Fibroblast of skin of right quadriceps (primary cell): ENCODE data around the gene GBP1.
"Not testable (repeated sequence)": the region's sequence is repeated elsewhere in the genome, so short reads cannot be mapped to it uniquely, and the experiment has no call there.

ENCODE experiments used
- DNase-seq: peaks from one replicate; pipeline ENCODE4 v3.0.0-alpha.2; 2013

Gene GBP1, protein sequence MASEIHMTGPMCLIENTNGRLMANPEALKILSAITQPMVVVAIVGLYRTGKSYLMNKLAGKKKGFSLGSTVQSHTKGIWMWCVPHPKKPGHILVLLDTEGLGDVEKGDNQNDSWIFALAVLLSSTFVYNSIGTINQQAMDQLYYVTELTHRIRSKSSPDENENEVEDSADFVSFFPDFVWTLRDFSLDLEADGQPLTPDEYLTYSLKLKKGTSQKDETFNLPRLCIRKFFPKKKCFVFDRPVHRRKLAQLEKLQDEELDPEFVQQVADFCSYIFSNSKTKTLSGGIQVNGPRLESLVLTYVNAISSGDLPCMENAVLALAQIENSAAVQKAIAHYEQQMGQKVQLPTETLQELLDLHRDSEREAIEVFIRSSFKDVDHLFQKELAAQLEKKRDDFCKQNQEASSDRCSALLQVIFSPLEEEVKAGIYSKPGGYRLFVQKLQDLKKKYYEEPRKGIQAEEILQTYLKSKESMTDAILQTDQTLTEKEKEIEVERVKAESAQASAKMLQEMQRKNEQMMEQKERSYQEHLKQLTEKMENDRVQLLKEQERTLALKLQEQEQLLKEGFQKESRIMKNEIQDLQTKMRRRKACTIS

DNA sequence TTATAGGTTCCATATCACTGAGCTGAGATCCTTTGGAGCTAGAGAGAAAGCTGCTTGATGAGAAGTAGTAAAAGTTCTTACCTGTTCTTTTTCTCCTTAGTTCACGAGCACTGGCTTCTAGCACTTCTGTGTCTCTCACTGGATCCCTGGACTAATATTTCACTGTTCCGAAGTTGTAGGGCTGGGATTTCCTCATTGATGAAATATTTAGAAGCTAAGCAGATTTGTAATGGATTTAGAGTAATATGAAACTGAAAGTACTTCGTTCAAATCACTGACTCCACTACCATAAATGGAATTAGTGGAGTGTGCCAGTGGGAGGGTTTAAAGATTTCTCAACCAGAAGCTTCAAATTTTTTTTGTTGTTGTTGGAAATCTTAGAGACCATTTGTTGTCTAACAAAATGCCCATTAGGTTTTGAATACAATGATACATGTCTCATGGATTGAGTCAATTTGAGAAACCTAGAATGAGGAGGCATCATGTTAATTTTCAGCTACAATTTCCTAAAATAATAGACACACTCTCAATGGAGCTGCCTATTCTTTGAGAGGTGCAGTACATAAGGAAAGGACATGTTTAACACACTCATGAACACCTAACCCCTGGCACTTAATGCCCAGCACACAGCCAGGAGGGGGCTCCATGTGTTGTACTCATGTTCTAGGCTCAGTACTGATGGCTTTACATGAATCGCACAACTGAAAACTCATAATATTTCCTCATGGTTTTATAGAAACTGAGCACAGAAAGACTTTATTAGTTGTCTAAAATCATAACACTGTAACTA, at the start of gene GBP1:
Gene GBP1, minus strand, starts transcription at position 130 of the 790 bp plus-strand sequence. CDS start 1,974 bp downstream, outside the sequence.
- peak; percentile 85 for DNase-seq

DNA sequence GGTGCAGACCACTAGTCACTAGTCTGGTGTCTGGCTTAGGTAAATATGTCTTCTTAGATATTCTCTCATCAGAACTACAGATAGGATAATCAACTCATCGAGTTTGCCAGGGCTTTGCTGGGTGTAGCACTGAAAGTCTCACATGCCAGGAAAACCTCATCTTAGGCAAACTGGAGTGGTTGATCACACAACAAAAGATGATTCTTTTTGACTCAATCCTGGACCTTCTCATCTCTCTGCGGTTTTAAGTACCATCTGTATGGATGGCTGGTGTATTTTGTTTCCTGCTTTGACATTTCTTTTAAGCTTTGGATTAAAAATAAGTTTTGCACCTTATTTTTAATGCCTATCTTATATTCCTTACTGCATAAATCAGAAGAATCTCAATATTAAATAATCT, 49.7 kb upstream of the GBP1 start:
- DNase-seq, result no peak

DNA sequence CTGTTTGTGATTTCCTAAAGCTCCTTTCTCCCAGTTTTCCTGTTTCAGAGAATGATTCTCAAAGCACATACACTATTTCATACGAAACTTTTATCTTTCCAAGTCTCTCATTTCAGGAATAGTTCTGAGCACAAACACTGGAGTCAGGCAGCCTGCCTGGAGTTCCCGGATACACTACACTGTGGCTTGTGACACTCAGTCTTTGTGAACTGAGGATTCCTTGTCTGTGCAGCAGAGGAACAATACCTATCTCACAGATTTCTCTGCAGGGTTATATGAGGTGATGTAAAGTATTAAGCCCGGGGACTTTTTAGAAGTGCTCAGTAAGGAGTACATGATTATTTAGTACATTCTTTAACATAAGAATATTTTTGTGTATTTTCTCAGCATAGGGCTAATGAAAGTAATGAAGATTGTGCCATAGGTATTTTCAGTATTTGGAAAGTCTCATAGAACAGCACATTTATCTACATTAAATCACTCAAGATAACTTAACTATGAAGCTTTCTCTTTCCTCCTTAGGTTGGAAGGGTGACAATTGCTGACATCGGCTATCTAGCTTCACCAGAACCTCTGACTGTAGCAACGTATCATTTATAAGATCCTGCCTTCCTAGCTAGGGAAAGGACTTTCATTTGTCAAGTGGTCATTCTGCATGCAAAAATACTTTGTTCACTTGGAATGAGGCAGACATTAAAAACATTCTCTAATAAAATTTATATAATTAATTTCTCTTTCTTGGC, 48.0 kb upstream of the GBP1 start:
- DNase-seq, result no peak

DNA sequence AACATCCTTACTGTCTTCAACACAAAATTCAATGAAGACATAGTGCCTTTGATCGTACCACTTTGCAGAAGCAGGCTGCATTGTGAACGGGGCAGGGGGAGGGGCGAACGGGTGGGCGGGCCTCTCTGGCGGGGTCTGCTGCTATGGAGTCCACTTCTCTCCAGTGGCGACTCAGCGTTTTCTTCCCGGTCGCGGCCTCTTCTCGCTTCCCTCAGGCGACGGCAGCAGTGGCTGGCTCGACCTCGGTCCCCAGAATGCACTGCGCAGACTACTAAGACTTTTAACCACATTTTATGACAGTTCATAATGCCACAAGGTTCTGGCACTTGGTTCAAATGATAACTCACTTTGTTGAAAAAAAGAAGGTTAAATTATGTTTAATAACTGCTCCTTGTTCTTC, 39.7 kb upstream of the GBP1 start:
- DNase-seq, result no peak

DNA sequence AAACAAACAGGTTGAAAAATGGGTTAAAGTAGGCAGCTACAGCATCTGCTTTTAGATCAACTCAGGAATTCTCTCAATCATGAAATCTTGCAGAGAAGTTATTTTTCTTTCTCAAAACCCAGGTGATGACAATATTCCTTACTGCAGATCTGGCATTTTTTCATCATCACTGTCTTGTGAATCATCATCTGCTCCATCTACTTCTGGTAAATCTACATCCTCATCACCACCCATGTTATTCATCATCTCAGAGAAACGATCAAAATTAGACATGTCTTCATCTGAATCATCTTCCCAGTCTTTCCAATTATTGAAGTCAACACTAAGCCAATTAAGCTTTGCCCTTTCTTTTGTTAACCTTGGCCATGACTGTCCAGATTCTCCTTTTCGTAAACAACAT, 39.1 kb upstream of the GBP1 start:
- DNase-seq, result peak; percentile 53

DNA sequence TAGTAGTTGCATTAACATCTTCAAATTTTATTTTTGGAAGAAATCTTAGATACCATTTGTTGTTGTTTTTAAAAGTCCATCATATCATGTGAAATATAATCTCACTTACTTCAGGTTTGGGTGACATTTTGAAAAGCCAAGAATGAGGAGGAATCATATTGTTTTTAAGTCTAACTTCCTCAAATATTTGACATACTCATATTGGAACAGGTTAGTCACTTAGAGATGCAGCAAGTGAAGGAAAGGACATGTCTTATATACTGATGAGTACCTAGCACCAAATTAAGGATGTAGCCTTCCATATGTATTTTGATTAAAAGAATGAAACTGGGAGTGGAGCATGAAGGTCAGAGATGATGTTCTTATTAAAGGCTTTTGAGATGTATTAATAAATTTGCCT, 37.0 kb upstream of the GBP1 start:
- DNase-seq, result no peak

DNA sequence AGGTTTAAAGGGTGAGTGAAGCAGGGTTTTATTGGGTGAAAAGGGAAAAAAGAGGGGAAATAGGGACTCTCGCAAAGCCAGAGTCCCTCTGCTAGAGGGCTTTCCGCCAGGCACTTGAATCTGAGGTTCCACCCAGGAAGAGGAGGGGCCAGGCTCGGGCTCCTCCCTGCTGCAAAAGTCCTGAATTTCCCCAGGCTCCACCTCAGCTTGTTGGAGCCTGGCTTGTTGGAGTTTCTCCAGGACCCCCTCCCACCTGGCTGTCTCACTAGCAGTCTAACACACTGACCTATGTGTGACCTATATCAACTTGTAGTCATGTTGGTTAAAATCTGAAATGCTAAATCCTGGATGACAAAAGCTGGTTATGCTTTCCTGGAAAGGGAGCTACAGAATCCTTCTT, 35.4 kb upstream of the GBP1 start:
- no peak for DNase-seq

DNA sequence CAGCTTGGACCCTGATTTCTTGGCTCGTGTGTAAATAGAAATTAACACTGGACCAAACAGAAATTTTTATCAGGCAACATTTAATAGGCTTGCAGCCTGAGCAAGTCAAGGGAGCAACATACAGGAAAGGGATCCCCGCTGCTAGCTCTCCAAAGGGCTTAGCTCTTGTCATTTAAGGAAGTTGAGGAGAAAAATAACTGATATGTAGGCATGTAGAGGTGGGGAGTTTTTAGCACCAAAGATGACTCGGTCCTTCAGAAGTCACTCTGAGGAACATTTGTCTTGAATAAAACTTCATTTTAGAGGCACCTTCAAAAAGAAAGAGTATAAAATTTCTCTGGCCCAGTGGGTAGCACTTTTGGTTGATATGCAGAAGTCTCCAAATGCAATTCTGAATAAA, 33.8 kb upstream of the GBP1 start:
- no peak for DNase-seq

DNA sequence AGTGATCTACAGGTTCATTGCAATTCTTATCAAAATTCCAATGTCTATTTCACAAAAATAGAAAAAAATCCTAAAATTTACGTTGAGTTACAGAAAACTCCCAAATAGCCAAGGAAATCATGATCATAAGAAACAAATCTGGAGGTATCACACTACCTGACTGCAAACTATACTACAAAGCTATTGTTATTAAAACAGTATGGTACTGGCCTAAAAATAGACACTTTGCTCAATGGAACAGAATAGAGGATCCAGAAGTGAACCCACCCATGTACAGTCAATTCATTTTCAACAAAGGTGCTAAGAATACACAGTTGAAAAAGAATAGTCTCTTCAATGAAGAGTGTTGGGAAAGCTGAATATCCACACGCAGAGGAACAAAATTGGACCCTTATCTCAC, 30.7 kb upstream of the GBP1 start:
- no peak for DNase-seq

DNA sequence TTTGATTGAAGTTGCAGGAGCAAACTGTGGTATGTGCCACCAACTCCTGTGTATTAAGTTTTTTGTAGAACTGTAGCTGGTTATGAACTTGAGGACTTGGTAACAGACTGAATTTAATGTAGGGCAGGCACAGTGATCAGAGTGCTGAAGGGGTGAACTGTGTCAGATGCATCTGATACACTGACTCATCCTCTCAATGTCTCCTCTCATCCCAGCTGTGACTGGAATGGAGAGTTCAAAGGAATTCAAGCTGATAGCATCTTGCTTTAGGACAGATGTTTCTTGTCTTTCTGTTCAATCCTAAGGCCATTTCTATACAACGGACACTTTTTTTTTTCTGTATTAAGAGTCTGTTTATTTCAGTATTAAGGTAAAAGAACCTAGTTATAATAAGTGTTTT, 25.0 kb upstream of the GBP1 start:
- DNase-seq, result no peak

DNA sequence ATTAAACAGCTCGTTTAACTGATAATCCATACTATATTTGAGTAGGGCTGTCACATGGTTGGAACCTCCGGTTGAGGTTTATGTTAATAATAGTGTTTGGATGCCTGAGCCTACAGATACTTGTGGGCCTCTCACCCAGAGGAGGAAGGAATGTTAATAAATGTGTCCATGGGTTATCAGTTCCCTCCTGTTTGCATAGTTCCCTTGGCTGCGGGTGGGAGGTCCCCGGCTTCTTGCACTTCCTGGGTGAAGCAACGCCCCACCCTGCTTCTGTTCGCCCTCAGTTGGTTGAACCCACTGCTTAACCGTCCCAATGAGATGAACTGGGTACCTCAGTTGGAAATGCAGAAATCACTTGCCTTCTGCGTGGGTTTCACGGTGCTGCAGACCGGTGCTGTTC, 23.6 kb upstream of the GBP1 start:
- DNase-seq, result no peak

DNA sequence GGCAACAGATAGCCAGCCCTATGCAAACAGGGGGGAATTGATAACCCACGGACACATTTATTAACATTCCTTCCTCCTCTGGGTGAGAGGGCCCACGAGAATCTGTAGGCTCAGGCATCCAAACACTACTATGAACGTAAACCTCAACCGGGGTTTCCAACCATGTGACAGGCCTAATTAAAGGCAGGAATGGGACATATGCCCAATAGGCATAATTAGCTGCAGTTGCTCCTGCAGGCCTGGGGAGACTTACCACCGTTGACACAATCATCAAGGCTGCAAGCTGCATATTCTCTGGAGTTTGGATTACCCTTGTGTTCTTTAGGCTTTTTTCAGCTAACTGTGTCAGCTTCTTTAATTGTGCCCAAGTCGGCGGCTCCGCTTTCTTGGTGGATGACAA, 22.2 kb upstream of the GBP1 start:
- peak; percentile 22 for DNase-seq

DNA sequence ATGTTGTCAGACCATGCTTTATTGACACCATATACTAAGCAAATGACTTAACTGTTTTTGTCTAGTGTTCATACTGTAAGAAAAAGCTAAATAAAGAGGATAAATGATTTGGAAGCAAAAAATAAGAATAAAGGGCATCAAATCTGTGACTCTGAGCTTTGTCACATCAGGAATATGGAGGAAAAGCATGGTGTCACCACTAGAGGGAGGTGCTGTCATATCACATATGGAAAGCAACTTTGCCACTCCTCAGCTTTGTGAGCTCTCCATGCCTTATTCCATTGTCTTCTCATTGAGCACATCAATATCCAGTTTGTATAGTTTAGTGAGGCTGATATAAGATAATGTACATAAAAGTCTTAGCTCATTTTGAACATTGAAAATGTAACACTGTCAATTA, 20.8 kb upstream of the GBP1 start:
- no peak for DNase-seq

DNA sequence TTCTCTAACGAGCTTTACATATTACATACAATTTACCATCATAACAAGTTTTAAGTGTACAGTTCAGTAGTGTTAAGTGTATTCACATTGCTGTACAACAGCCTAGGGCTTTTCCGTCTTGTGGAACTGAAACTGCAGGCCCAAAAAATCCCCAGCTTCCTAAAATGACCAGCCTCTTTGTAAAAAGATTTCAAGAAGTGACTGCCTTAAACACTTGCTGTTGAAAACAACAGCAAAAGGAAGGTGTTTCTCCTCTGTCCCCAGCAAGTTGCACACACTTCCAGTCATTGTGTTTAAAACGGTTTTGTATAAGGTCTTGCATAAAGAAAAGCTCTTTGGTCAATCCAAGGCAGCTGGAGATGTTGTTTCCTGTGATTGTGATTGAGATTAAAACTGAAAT, 16.0 kb upstream of the GBP1 start:
- DNase-seq, result no peak

DNA sequence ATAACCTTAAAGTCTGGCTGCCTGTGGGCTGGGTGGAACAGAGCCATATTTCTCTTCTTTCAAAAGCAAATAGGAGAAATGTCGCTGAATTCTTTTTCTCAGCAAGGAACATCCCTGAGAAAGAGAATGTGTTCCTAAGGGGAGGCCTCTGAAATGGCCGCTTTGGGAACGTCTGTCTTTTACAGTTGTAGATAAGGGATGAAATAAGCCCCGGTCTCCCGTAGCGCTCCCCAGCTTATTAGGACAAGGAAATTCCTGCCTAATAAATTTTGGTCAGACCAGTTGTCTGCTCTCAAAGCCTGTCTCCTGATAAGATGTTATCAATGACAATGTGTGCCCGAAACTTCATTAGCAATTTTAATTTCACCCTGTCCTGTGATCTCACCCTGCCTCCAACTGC, 15.1 kb upstream of the GBP1 start:
- DNase-seq, result not testable (repeated sequence)

DNA sequence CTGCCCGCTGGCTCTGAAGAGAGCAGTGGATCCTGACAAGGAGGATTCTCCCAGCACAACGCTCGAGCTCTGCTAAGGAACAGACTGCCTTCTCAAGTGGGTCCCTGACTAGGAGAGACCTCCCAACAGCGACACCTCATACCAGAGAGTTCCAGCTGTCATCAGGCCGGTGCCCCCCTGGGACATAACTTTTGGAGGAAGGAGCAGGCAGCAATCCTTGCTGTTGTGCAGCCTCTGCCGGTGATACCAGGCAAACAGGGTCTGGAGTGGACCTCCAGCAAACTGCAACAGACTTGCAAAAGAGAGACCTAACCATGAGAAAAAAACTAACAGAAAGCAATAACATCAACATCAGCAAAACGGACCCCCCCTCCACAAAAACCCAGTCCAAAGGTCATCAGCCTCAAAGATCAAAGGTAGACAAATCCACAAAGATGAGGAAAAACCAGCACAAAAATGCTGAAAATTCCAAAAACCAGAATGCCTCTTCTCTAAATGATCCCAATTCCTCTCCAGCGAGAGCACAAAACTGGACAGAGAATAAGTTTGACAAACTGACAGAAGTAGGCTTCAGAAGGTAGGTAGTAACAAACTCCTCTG, 7.6 kb upstream of the GBP1 start:
- not testable (repeated sequence) for DNase-seq

DNA sequence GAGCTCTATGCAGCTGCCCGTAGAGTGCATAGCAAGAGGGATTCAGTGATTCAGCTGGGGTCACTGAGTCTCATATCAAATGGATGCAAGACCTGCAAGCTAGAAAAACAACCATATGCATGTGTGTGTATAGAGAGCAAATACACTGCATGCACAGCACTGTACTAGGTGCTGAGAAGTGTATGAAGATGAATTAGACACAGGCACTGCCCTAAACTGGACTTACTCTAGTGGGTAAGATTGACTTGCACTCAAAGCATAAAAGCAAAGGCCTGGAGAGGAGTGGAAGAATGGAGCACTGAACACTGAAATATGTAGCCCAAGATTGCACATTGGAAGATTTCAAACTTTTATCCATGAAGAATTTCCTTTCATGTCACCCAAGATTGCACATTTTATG, 5.5 kb upstream of the GBP1 start:
- no peak for DNase-seq

DNA sequence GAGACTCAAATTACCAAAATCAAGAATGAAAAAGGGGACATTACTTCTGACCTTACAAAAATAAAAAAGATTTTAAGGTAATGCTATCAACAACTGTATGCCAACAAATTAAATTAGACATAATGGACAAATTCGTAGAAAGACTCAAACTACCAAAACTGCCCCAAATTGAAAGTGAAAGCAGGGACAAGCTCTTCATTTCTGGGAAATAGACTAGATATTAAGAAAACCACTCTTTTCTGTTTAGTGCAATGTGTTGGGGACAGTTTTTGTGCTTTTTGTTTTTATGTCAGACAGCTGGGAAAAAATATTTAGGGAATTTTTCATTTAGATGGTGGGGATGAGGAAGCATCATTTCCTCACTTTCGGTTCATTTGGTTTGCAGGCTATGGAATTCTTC, 4.9 kb upstream of the GBP1 start:
- DNase-seq, result no peak

DNA sequence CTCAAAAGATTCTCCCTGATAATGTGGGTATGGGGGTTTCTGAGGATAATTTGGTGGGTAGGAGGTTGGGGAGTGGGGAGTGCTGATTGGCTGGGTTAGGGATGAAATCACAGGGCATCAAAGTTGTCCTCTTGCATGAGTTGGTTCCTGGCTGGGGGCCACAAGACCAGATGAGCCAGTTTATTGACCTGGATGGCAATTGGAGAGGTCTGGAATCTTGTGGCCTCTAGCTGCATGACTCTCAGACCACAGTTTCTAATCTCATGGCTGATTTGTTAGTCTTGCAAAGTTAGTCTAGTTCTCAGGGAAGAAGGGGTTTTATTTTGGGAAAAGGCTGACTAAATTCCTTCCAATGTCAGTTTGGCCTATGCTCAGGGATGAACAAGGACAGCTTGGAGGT, 3.3 kb upstream of the GBP1 start:
- DNase-seq, result peak; percentile 61

DNA sequence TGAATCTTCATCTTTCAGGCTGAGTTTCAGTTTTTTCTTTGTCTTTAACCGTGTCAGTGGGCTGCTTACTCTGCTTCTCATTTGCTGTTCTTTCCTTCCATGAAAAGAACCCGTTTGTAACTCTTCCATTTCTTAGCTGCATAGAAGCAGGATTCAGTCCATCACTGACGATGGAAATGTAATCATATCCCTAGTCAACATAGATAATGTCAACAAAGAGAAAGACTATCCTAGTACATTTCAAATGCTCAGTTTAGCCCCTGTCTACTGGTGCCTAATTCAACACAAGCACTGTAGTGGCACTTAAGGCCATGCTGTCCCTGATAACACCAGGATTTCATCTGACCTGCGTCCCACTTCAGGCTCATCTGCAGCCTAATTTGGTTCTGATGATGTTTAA, 376 bp downstream of the GBP1 start:
- no peak for DNase-seq

DNA sequence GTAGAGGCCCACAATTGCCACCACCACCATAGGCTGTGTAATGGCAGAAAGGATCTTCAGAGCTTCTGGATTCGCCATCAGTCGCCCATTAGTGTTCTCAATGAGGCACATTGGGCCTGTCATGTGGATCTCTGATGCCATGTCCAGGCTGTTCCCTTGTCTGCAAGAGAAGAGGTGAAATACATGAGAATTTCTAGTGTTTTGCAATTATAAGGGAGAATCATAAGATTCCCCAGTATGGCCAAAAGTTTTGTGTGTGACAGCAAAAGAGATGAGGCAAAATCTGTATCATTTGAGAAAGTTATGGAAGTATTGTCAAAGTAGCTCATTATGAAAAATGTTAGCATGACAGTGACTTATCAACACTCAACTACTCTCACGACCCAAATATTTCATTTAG, 1.9 kb downstream of the GBP1 start:
- DNase-seq, result no peak

DNA sequence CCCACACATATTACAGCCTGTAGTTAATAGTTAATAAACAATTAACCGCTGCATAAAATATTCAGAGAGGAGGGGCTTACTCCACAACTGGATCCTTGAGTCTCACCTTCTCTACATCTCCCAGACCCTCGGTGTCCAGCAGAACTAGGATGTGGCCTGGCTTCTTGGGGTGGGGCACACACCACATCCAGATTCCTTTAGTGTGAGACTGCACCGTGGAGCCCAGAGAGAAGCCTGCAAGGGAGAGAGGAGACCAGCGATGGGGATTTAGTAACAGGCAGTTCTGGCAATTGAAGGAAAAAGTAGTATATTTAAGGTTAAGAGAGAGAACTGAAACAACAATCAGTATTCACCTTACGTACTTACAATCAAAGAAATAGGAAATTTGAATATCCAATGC, 4.9 kb downstream of the GBP1 start:
- DNase-seq, result no peak

DNA sequence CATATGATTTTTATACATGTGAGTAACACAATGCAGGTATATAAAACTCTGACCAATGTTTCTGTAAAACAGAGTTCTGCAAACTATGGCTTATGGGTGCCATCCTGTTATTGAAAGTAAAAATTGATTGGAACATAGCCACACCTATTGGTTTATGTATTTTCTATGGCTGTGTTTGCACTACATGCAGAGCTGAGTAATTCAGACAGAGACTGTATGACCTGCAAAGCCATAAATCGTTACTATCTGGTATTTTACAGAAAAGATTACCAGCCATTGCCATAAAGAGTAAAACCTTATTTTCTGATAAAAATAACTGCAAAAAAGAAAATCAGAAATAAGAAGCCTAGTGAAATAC, 13.1 kb downstream of the GBP1 start:
- no peak for DNase-seq
